Erythroblast (primary cell): ENCODE data around the gene LRMDA.

Experiments
- GATA1 ChIP-seq: IDR thresholded peaks from 2 replicates; pipeline ENCODE4 v1.6.1; 2011; ENCODE audit warnings: low read depth, mild to moderate bottlenecking, control low read depth, low read length, moderate library complexity
- POLR2A ChIP-seq: IDR thresholded peaks from 2 replicates; pipeline ENCODE4 v1.6.1; 2011; ENCODE audit warnings: mild to moderate bottlenecking, low read length

DNA sequence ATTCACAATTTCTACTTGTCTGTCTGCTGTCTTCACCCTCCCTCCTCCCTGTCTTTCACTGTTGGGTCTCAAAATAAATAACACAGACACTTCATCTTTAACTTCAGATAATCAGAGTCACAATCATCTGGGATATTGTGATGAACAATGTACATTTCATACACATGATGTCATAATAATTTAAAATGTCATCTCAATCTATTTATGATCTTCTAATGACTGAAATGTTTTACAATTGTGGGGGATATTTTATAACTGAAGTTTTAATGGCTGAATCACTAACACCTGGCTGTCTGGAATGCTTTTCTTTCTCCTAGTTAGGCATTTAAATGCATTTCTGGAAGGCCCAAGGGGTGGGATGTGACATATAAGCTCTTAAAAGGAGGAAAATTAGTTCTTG, 859.8 kb downstream of the LRMDA start:
- TF ChIP-seq POLR2A (no peak), GATA1 (no peak)
